HG02798 (cell line): ENCODE results near the gene CNTRL.
"Not testable (repeated sequence)": the region's sequence is repeated elsewhere in the genome, so short reads cannot be mapped to it uniquely, and the experiment has no call there.

Experiments
- ATAC-seq: cut with Tn5 transposase; IDR thresholded peaks from one replicate; pipeline ENCODE4 v1.9.1; 2021; ENCODE audit warnings: mild to moderate bottlenecking; ENCODE audit not compliant: unreplicated experiment, poor library complexity

Gene CNTRL

GRCh38 chr9:121172726-121173487 lies 98.2 kb downstream of the CNTRL start:
- no peak for ATAC-seq

- no peak for ATAC-seq
Measured at GRCh38 chr9:121173501-121173900, 98.7 kb downstream of the CNTRL start.

- ATAC-seq = no peak
Measured at GRCh38 chr9:121178676-121179372, 104.1 kb downstream of the CNTRL start.

- ATAC-seq = not testable (repeated sequence)
Measured at GRCh38 chr9:121179373-121179721, 104.6 kb downstream of the CNTRL start.

GRCh38 chr9:121179930-121180681 lies 105.4 kb downstream of the CNTRL start:
- no peak for ATAC-seq

GRCh38 chr9:121182101-121182836 lies 107.5 kb downstream of the CNTRL start:
- no peak for ATAC-seq

- ATAC-seq = no peak
Measured at GRCh38 chr9:121182989-121183388, 108.2 kb downstream of the CNTRL start.

GRCh38 chr9:121183666-121184423 lies 109.1 kb downstream of the CNTRL start:
- no peak for ATAC-seq

GRCh38 chr9:121184463-121184862 lies 109.7 kb downstream of the CNTRL start:
- ATAC-seq = no peak

GRCh38 chr9:121185178-121185745 lies 110.5 kb downstream of the CNTRL start:
- ATAC-seq = no peak

- ATAC-seq = no peak
Measured at GRCh38 chr9:121185774-121186403, 111.1 kb downstream of the CNTRL start.

GRCh38 chr9:121187636-121188305 lies 113.0 kb downstream of the CNTRL start:
- ATAC-seq = no peak

GRCh38 chr9:121189006-121189405 lies 114.3 kb downstream of the CNTRL start:
- ATAC-seq = no peak

- no peak for ATAC-seq
Measured at GRCh38 chr9:121189660-121190059, 114.9 kb downstream of the CNTRL start.

- no peak for ATAC-seq
Measured at GRCh38 chr9:121191235-121191634, 116.5 kb downstream of the CNTRL start.

GRCh38 chr9:121192518-121192917 lies 117.8 kb downstream of the CNTRL start:
- ATAC-seq = no peak

GRCh38 chr9:121192959-121193640 lies 118.3 kb downstream of the CNTRL start:
- no peak for ATAC-seq

- ATAC-seq = no peak
Measured at GRCh38 chr9:121194730-121195129, 120.0 kb downstream of the CNTRL start.
